Activated CD4-positive, alpha-beta T cell treated with anti-CD3 and anti-CD28 coated beads, Interleukin-2, amount 50 U/mL, for 24 hours (primary cell): Measurements from ENCODE around the gene NPAS3.

Source experiments
- DNase-seq, 2 donors: peaks; one replicate each; pipeline ENCODE4 v3.0.0-alpha.2; 2020; ENCODE audit warnings: low read depth in 1 of 2, low spot score in 1 of 2

The NPAS3 gene

DNA sequence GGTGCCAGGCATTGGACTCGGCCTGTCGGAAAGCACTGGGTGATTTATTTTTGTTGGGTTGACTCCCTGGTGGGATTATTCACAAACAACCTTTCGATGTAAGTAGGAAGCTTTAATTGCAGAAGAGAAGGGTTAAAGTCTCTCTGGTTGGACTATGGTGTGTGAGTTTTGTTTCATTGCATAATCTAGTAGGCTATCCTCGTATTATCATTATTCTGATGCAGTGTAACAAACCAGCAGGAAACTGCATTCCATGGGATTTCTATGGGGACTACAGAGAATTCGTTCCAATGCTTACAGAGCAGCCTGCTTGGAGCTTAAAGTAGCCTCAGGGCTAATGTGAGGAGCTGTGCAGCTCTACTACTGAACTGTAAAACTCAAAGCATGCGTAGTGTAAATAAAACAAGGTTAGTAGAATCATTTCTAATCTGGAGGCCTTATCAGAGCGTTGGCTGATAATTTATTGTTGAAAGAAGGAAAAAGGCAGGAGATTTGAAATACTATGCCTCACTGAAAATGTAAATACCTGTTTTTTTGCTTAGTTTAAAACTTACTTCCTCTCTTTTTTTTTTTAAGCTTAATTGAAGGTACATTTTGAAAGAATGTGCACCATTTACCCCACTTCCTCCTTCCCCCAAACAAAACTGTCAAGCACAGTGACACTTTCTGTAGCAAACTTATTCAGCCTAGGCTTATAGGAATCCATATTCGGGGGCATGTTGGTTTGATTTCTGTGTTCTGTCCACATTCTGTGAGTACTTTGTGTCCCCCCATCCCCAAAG, 226.7 kb downstream of the NPAS3 start:
- DNase-seq, result no peak

- DNase-seq, result no peak
These were observed 227.2 kb downstream of the NPAS3 start for GRCh38 chr14:33165926-33166289.

- no peak for DNase-seq
These were observed 237.3 kb downstream of the NPAS3 start for GRCh38 chr14:33175951-33176350.

DNA sequence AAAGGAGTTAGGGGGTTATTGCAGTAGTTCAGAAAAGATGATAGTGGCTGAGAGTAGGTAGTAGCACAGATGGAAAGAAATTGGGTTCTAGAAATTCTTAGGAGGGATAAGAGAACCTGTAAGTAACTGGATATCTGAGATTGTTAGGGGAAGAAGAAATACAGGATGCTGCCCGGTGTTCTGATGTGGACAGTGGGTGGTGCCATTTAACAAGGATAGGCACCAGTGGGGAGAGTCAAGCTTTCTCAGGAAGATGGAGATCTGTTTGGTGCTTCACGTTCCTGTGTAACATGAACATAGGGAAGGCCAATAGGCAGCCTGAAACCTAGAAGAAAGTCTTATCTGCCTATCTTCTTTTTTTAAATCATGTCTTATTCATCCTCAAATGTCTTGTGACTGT, 245.9 kb downstream of the NPAS3 start:
- DNase-seq, result no peak

DNA sequence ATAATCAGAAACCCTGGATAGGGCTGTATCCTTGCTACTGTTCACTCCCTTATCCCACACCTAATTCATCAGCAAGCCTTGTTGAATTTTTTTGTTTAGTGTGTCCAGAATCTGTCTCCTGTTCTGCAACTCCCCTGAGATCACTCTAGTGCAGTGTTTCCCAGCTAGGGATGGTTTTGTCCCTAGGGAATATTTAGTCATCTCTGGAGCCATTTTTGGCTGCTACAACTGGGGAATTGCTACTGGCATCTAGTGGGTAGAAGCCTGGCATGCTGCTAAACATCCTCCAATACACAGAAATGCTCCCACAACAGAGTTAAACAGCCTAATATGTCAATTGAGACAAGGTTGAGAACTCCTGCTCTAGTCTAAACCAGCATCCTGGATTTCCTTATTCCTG, 248.0 kb downstream of the NPAS3 start:
- DNase-seq, result no peak

DNA sequence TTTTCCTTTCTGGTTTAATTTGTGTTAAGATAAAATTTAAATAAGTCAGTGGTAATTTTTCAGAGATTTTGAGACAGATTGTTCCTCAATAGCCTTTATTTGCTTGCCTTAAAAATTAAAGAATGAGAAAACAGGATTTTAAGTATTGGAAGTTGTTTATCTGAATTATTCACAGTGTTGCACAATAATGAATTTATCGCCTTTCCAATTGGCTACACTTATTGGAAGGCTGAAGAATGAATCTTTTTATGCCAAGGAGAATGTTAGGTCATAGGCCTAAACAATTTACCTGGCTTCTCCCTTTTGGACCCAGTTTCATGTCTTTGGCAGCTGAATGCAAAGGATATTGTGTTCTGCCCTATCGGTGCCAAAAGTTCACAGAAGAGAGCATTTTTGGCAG, 250.2 kb downstream of the NPAS3 start:
- DNase-seq, result no peak

- DNase-seq, result no peak
These were observed 253.2 kb downstream of the NPAS3 start for GRCh38 chr14:33191855-33192254.

GRCh38 chr14:33194551-33194950, 255.9 kb downstream of the NPAS3 start:
- no peak for DNase-seq

GRCh38 chr14:33198684-33199083, 260.0 kb downstream of the NPAS3 start:
- no peak for DNase-seq

- DNase-seq, result no peak
These were observed 262.4 kb downstream of the NPAS3 start for GRCh38 chr14:33201116-33201515.

GRCh38 chr14:33206981-33207380, 268.3 kb downstream of the NPAS3 start:
- no peak for DNase-seq

- DNase-seq, result no peak
These were observed 268.9 kb downstream of the NPAS3 start for GRCh38 chr14:33207467-33208017.

GRCh38 chr14:33210311-33210710, 271.6 kb downstream of the NPAS3 start:
- no peak for DNase-seq

GRCh38 chr14:33218026-33218425, 279.3 kb downstream of the NPAS3 start:
- no peak for DNase-seq

DNA sequence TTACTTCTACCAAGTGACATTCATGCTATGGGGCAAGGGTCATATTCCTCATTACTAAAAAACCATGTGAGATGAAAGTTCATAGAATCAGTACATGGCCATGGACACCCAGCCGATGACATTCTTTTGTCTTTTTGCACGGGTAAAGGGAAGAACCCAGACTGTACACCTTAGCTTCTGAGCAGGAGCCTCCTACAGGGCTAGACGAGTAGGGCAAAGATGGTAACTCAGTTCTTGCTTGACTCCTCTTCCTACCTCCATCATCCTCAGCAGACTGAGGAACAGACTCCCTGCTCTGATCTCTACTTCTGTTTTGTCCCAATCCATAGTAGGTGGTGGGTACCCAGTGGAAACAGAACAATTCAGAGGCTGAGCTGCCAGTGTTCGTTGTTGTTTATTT, 281.3 kb downstream of the NPAS3 start:
- DNase-seq, result no peak

- DNase-seq, result no peak
These were observed 290.7 kb downstream of the NPAS3 start for GRCh38 chr14:33229269-33229929.

DNA sequence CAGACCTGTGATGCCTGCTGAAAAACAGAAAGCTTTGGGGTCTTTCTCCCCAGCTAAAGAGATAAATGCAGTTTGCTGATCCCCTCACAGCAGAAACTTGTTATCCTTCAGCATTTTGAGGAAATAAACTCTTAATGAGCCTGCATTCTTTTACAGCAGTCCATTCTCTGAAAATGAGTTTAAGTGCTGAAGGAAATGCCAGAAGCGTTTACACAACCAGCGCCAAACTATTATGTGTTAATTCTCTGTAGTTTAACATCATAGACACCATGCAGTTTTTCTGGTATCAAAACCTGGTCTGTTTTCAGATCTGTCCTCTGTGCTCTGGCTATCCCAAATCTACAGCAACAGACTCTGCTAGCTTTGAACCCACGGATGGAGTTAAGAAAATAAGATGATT, 291.3 kb downstream of the NPAS3 start:
- DNase-seq, result no peak

- no peak for DNase-seq
These were observed 293.4 kb downstream of the NPAS3 start for GRCh38 chr14:33232031-33232430.

DNA sequence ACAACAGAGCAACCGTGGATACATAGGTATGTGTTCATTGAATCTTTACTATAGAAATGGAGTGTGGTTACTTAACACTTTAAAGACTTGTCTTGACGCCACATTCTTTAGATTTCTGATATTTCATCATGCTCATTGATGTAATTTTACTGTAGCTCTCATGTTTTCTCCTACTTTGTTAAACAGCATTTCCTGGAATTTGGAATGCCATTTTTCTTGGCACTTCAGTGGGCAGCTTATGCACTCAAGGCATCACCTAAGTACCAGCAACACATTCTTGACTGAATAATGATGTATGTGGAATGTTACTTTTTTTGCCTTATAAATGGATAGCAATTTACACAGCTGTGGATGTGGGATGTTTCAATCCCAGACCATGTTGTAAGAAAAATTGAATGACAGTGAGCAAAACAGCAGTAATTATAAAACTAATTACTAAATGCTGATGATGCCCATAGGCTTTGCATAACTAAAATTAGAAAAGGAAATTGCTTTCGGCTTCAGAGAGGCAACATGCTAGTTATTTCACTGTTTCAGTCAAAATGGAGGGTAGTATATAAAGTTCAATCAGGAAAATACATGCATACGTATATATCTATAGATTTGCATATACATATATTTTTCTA, 298.5 kb downstream of the NPAS3 start:
- DNase-seq, result no peak

GRCh38 chr14:33239465-33239864, 300.8 kb downstream of the NPAS3 start:
- no peak for DNase-seq

GRCh38 chr14:33240466-33240865, 301.8 kb downstream of the NPAS3 start:
- DNase-seq, result no peak

- no peak for DNase-seq
These were observed 302.7 kb downstream of the NPAS3 start for GRCh38 chr14:33241331-33241730.
